Trophoblast cell (in vitro differentiated cells and primary cell): ENCODE data around the gene FUNDC1.
"Not testable (repeated sequence)": the region's sequence is repeated elsewhere in the genome, so short reads cannot be mapped to it uniquely, and the experiment has no call there.

ENCODE experiments used
- DNase-seq, 2 donors: peaks; one replicate each; pipeline ENCODE4 v3.0.0-alpha.2; 2016
- H2AFZ ChIP-seq: 2 replicates; pipeline ENCODE4 v1.6.1; 2013; ENCODE audit warnings: low read length, moderate library complexity, mild to moderate bottlenecking; ENCODE audit not compliant: insufficient read depth, poor library complexity
- H2AK5ac ChIP-seq: 2 replicates; pipeline ENCODE4 v1.6.1; 2013; ENCODE audit warnings: mild to moderate bottlenecking, low read length
- H2BK120ac ChIP-seq: 2 replicates; pipeline ENCODE4 v1.6.1; 2013; ENCODE audit warnings: low read length, mild to moderate bottlenecking, moderate library complexity; ENCODE audit not compliant: insufficient read depth, poor library complexity
- H2BK12ac ChIP-seq: 2 replicates; pipeline ENCODE4 v1.6.1; 2013; ENCODE audit warnings: mild to moderate bottlenecking, low read length, moderate library complexity
- H2BK5ac ChIP-seq: 2 replicates; pipeline ENCODE4 v1.6.1; 2013; ENCODE audit warnings: low read length, low read depth, moderate library complexity, mild to moderate bottlenecking; ENCODE audit not compliant: poor library complexity
- H3K14ac ChIP-seq: 2 replicates; pipeline ENCODE4 v1.6.1; 2013; ENCODE audit warnings: mild to moderate bottlenecking, low read length
- H3K18ac ChIP-seq: 2 replicates; pipeline ENCODE4 v1.6.1; 2013; ENCODE audit warnings: mild to moderate bottlenecking, low read length
- H3K23ac ChIP-seq: 2 replicates; pipeline ENCODE4 v1.6.1; 2013; ENCODE audit warnings: low read length
- H3K27ac ChIP-seq: 2 replicates; pipeline ENCODE4 v1.5.1; 2013; ENCODE audit warnings: low read depth, mild to moderate bottlenecking, inconsistent platforms, low read length, moderate library complexity
- H3K27me3 ChIP-seq: 2 replicates; pipeline ENCODE4 v1.6.1; 2013; ENCODE audit warnings: inconsistent platforms, mild to moderate bottlenecking, low read length, moderate library complexity; ENCODE audit not compliant: insufficient read depth
- H3K36me3 ChIP-seq, 2 experiments: 1 replicate in 1 of 2; 2 replicates in 1 of 2; pipeline ENCODE4 v1.6.1; 2013; ENCODE audit warnings: low read length in 2 of 2, mild to moderate bottlenecking in 2 of 2, moderate library complexity in 1 of 2; ENCODE audit not compliant: insufficient read depth in 2 of 2, control insufficient read depth in 1 of 2
- H3K4ac ChIP-seq: 2 replicates; pipeline ENCODE4 v1.6.1; 2013; ENCODE audit warnings: low read depth, mild to moderate bottlenecking, low read length, moderate library complexity
- H3K4me1 ChIP-seq, 2 experiments: 1 replicate in 1 of 2; 2 replicates in 1 of 2; pipeline ENCODE4 v1.6.1; 2013; ENCODE audit warnings: low read length in 2 of 2, mild to moderate bottlenecking in 2 of 2, moderate library complexity in 1 of 2; ENCODE audit not compliant: insufficient read depth in 2 of 2, control insufficient read depth in 1 of 2
- H3K4me2 ChIP-seq: 2 replicates; pipeline ENCODE4 v1.6.1; 2013; ENCODE audit warnings: inconsistent platforms, mild to moderate bottlenecking, low read length, moderate library complexity
- H3K4me3 ChIP-seq: 2 replicates; pipeline ENCODE4 v1.5.1; 2013; ENCODE audit warnings: mild to moderate bottlenecking, low read depth, low read length, inconsistent platforms
- H3K79me1 ChIP-seq: one replicate; pipeline ENCODE4 v1.6.1; 2013; ENCODE audit warnings: low read length
- H3K79me2 ChIP-seq: 2 replicates; pipeline ENCODE4 v1.6.1; 2013; ENCODE audit warnings: low read length, mild to moderate bottlenecking; ENCODE audit not compliant: control insufficient read depth, insufficient read depth, poor library complexity
- H3K9ac ChIP-seq: 2 replicates; pipeline ENCODE4 v1.6.1; 2013; ENCODE audit warnings: mild to moderate bottlenecking, low read length
- H3K9me3 ChIP-seq: 2 replicates; pipeline ENCODE4 v1.6.1; 2013; ENCODE audit warnings: low read depth, mild to moderate bottlenecking, control low read depth, inconsistent platforms, low read length; ENCODE audit not compliant: insufficient read depth
- H4K12ac ChIP-seq: 2 replicates; pipeline ENCODE4 v1.6.1; 2013; ENCODE audit warnings: low read depth, mild to moderate bottlenecking, low read length, moderate library complexity
- H4K8ac ChIP-seq: 2 replicates; pipeline ENCODE4 v1.6.1; 2013; ENCODE audit warnings: low read depth, mild to moderate bottlenecking, low read length, moderate library complexity
- H4K91ac ChIP-seq: one replicate; pipeline ENCODE4 v1.6.1; 2013; ENCODE audit warnings: low read depth, mild to moderate bottlenecking, low read length, moderate library complexity
- WGBS: extraction: QIAGEN DNeasy Blood & Tissue Kit; methylation state at CpG from one replicate; pipeline ENCODE4 v1.1.7; 2013; ENCODE audit warnings: missing lambda C conversion rate; ENCODE audit not compliant: insufficient read length, insufficient coverage; ENCODE audit errors: extremely low coverage; 5-methylcytosine and 5-hydroxymethylcytosine counted together

The FUNDC1 gene

GRCh38 chrX:44570522-44570921 is 27.9 kb upstream of the FUNDC1 start:
- Histone ChIP-seq H3K4ac (no peak overlapping the region), H3K4me3 (no peak overlapping the region), H2AK5ac (no peak overlapping the region), H4K8ac (no peak overlapping the region), H3K4me1 (no peaks in the 10 kb centered on the region), H3K27me3 (no peaks in the 10 kb centered on the region), H2BK120ac (no peak overlapping the region), H3K36me3 (no peaks in the 10 kb centered on the region), H3K23ac (no peak overlapping the region), H3K14ac (no peak overlapping the region), H3K9me3 (no peaks in the 10 kb centered on the region), H4K91ac (no peak overlapping the region), H3K79me1 (no peaks in the 10 kb centered on the region), H3K18ac (no peak overlapping the region), H3K9ac (no peak overlapping the region), H4K12ac (no peak overlapping the region), H3K27ac (no peak overlapping the region), H3K79me2 (no peaks in the 10 kb centered on the region), H3K4me2 (no peak overlapping the region), H2BK12ac (no peak overlapping the region), H2BK5ac (no peak overlapping the region), H2AFZ (no peak overlapping the region)
- no peak for DNase-seq
- WGBS = no CpG with 5 or more reads among the region's 2 CpGs

- Histone ChIP-seq H3K4ac (no peak overlapping the region), H3K79me2 (no peaks in the 10 kb centered on the region), H3K18ac (no peak overlapping the region), H2BK120ac (no peak overlapping the region), H3K36me3 (no peaks in the 10 kb centered on the region), H3K79me1 (no peaks in the 10 kb centered on the region), H2BK5ac (no peak overlapping the region), H3K23ac (no peak overlapping the region), H3K27ac (no peak overlapping the region), H2AK5ac (no peak overlapping the region), H2AFZ (no peak overlapping the region), H4K12ac (no peak overlapping the region), H4K8ac (no peak overlapping the region), H3K4me2 (no peak overlapping the region), H4K91ac (no peak overlapping the region), H3K9me3 (no peaks in the 10 kb centered on the region), H3K4me3 (no peak overlapping the region), H3K9ac (no peak overlapping the region), H2BK12ac (no peak overlapping the region), H3K14ac (no peak overlapping the region), H3K4me1 (no peaks in the 10 kb centered on the region), H3K27me3 (no peaks in the 10 kb centered on the region)
- no CpG with 5 or more reads among the region's 1 CpG for WGBS
- DNase-seq = no peak
Measured at GRCh38 chrX:44569122-44569521, 26.5 kb upstream of the FUNDC1 start.

GRCh38 chrX:44568196-44568595 is 25.5 kb upstream of the FUNDC1 start:
- no peak overlapping the region for H3K23ac ChIP-seq
- no peak overlapping the region for H2BK12ac ChIP-seq
- no peak overlapping the region for H2BK5ac ChIP-seq
- no peak overlapping the region for H2AFZ ChIP-seq
- no peak overlapping the region for H4K91ac ChIP-seq
- H3K27me3 ChIP-seq = no peaks in the 10 kb centered on the region
- no peak overlapping the region for H3K4me2 ChIP-seq
- H2BK120ac ChIP-seq = no peak overlapping the region
- H2AK5ac ChIP-seq = no peak overlapping the region
- no peaks in the 10 kb centered on the region for H3K79me2 ChIP-seq
- no peaks in the 10 kb centered on the region for H3K79me1 ChIP-seq
- H4K12ac ChIP-seq = no peak overlapping the region
- no peak overlapping the region for H3K9ac ChIP-seq
- no peak overlapping the region for H3K4ac ChIP-seq
- no CpG with 5 or more reads among the region's 3 CpGs for WGBS
- no peak overlapping the region for H4K8ac ChIP-seq
- no peaks in the 10 kb centered on the region for H3K36me3 ChIP-seq
- no peak overlapping the region for H3K18ac ChIP-seq
- DNase-seq = no peak
- H3K14ac ChIP-seq = no peak overlapping the region
- no peak overlapping the region for H3K4me3 ChIP-seq
- H3K9me3 ChIP-seq = no peaks in the 10 kb centered on the region
- H3K27ac ChIP-seq = no peak overlapping the region
- no peaks in the 10 kb centered on the region for H3K4me1 ChIP-seq

- not testable (repeated sequence) for H3K79me1 ChIP-seq, DNase-seq, H3K36me3 ChIP-seq, H3K9me3 ChIP-seq, H3K18ac ChIP-seq, H3K4me2 ChIP-seq, H3K4ac ChIP-seq, H2AFZ ChIP-seq, H4K8ac ChIP-seq, H2BK12ac ChIP-seq, H2BK120ac ChIP-seq, H3K9ac ChIP-seq, H4K12ac ChIP-seq, H3K4me1 ChIP-seq, H3K79me2 ChIP-seq, H3K23ac ChIP-seq, H3K27me3 ChIP-seq, H2BK5ac ChIP-seq, H3K27ac ChIP-seq, H2AK5ac ChIP-seq, H3K4me3 ChIP-seq, H3K14ac ChIP-seq, H4K91ac ChIP-seq
- no CpG with 5 or more reads among the region's 6 CpGs for WGBS
Measured at GRCh38 chrX:44561896-44562295, 19.2 kb upstream of the FUNDC1 start.
